GM21717 (cell line): Measurements from ENCODE around the gene SGK1.
"Not testable (repeated sequence)": the region's sequence is repeated elsewhere in the genome, so short reads cannot be mapped to it uniquely, and the experiment has no call there.

Experiments
- ATAC-seq: cut with Tn5 transposase; IDR thresholded peaks from one replicate; pipeline ENCODE4 v1.9.1; 2021; ENCODE audit warnings: mild to moderate bottlenecking, moderate library complexity; ENCODE audit not compliant: unreplicated experiment

Gene SGK1

DNA sequence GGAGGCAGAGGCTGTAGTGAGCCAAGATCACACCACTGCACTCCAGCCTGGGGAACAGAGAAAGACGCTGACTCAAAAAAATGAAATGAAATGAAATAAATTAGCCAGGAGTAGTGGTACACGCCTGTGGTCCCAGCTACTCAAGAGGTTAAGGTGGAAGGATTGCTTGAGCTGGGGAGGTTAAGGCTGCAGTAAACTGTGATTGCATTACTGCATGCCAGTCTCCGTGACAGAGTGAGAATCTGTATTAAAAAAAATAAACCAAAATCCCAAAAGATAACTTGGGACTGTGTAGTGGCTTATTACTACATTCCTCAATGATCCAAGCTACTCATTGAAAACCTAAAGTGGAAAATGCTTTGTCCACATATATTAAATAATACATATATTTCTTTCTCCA, 87.0 kb downstream of the SGK1 start:
- ATAC-seq = no peak

- ATAC-seq = no peak
Observed at GRCh38 chr6:134230087-134230700, 87.7 kb downstream of the SGK1 start.

- ATAC-seq = no peak
Observed at GRCh38 chr6:134229520-134229919, 88.4 kb downstream of the SGK1 start.

DNA sequence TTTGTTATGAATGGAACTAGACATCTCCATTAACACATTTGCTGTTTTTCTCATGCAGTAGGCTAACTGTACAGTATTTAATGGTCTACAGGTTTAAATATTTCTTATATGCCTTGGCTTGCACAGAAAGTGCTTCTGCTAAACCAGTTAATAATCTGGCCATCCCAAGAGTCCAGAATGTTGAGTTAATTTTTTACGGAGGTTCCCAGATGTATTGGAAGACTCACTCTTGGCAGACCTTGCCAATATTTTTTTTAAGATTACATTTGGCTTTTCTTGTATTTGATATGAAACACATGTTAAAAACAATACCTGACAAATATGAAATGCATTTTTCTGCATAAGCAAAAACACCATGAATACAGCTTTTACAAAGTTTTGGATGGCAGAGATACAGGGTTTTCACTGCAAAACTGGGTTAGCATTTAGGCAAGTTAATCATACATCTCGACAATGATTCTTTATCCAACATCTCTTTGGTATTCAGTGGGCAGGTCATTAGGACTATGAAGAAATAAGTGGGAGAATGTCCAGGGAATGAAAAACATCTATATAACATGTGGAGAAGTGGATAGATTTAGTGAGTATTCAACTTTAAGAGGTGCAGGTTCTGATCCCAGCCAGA, 94.0 kb downstream of the SGK1 start:
- no peak for ATAC-seq

GRCh38 chr6:134221250-134221649, 96.7 kb downstream of the SGK1 start:
- ATAC-seq = no peak

DNA sequence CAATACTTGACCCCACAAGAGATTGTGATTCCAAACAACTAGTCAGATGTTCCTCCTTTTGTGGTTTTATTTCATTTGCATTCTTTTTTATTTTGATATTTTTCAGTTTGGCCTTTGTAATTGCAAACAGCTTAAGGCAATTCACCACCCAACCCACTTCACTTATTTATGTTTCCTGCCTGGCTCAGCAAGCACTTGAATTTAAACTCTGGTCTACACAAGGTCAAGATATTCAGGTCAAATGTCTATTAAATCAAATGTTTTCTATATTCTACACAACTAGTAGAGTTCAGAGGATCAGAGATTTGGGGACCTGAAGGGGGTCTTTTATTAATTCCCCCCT, 100.1 kb downstream of the SGK1 start:
- ATAC-seq = no peak

DNA sequence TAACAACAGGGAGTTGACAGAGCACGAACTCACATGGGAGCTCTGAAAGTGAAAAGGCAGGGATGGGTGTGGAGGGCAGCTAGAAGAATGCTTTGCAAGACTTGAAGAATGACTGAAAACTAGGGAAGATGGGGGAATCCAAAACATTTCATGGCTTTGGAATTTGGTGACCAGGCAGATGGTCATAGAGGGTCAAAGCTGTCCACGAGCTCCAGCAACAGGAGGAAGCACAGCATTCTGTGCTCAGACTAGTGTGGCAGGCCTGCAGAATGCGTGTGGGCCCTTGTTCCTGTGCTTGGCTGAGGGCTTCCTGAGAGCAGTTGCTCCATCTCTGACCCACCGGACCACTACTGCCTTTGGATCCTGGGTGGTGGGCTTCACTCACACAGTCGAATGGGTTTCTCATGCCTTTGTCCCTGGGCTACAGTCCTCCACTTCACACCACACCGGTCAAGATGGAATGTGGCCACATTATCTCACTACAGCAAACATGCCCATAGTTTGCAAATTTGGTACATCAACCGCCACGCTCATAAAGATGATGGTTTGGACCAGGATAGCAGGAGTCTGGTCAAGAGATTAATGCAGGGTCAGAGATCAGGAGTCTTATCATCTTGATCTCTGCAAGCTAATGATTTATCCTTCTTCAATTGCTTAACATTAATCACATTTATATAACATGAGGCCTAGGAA, 100.7 kb downstream of the SGK1 start:
- no peak for ATAC-seq

- ATAC-seq = no peak
Observed at GRCh38 chr6:134216301-134217010, 101.5 kb downstream of the SGK1 start.

DNA sequence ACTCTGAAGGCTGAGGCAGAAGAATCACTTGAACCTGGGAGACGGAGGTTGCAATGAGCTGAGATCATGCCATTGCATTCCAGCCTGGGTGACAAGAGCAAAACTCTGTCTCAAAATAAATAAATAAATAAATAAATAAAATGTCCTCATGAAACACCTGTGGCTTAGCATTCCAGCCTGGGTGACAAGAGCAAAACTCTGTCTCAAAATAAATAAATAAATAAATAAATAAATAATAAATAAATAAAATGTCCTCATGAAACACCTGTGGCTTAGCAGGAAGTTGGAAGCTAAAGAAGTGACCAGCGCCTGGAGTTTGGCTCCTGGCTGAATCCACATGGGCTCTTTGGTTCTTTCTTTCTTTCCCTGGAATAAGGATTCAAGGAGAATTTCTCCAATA, 104.5 kb downstream of the SGK1 start:
- not testable (repeated sequence) for ATAC-seq

DNA sequence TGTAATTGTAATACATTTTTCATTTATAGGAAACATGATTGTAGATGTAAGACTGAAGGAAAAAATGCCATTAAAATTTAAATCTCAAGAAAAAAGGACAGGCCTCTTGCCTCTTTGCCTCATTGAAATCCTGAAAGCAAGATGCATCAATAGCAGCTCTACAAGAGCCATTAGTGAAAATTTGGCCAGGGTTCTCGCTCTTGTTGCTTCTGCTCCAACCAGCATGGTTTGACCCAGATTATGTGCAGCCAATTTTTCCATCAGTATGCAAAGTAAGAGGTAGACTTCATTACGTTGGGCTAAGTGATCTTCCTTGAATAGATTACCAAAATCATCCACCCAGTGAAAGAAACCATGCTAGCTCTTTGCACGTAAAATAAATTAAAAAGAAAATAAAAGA, 106.6 kb downstream of the SGK1 start:
- no peak for ATAC-seq

DNA sequence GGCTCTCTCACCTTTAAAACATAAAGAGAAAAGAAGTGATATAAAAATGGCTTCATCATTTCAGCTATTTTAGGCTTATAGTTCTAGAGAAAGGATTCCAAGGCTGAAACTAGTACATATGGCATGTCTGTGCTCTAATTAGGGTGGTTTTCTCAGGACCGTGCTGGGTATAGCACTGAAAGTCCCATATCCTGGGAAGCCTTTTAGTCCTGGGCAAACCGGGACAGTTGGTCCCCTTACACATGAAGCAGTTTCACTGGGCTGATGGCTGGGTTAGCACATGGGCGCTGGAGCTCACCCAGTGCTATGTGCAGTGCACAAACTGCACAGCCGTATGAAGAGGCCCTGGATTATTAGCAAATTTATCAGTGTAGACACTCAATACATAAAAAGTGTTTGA, 110.5 kb downstream of the SGK1 start:
- no peak for ATAC-seq

DNA sequence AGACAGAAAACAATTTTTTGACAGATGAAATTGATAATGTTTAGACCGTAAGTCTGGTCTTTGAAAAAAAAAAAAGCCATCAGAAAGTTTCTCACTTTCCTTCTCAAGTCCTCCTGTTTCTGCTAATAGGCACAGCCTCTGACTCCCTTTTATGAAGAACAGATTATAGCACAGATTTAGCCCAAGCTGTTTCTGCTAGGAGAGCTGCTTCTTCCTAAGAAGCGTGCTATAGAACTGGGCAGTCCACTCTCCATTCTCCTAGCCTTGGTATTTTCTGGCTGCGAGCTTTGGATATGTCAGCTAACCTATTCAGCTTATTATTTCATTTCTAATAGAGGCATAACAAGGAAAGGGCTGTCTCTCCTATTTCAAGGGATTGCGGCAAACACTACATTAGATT, 112.5 kb downstream of the SGK1 start:
- no peak for ATAC-seq

- not testable (repeated sequence) for ATAC-seq
Observed at GRCh38 chr6:134204759-134205158, 113.2 kb downstream of the SGK1 start.

DNA sequence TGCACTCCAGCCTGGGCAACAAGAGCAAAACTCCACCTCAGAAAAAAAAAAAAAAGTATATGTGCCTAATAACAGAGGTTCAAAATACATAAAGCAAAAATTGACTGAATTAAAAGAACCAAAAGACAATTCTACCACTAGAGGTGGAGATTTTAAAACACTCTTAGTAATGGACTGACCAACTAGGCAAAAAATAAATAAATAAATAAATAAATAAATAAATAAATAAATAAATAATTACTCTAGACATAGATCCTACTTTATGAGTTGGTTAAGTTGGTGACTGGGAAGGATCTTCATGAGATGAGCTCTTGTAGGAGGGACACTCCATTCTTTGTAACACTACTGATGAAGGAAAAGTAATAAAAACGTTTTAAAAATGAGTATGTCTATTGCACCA, 113.9 kb downstream of the SGK1 start:
- no peak for ATAC-seq

- no peak for ATAC-seq
Observed at GRCh38 chr6:134201716-134202115, 116.2 kb downstream of the SGK1 start.

DNA sequence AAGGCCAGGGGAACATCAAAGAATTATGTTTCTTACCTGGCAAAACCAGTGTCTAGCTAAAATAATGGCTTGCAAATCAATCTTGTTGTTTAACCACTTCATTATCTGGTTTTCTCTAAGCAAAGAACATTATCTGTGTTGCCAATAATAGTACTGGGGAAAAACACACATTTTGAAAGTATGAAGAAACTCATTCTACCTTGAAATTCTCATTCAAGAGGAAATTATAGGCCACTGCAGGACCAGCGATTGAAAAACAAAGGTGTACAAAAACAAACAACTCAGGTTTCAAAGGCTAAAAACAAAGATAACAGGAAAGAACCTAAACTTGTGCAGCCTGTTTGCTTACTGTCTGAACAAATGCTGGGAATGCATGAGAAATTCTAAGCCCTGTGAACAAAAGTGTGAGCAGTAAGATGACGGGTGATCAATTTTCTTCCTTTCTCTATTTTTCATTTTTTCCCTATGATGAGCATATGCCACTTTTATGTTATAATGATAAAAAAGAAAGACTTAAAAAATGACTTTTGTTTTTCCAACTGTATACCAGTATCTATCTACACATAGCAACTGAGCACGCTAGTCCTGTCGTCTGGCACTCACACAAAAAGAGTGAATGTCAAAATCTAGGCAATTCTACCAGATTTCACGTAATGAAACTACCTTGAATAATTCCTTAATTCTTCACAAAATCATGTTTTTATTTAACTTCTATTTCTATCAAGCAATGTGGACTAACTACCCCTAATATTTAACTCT, 117.9 kb downstream of the SGK1 start:
- no peak for ATAC-seq

DNA sequence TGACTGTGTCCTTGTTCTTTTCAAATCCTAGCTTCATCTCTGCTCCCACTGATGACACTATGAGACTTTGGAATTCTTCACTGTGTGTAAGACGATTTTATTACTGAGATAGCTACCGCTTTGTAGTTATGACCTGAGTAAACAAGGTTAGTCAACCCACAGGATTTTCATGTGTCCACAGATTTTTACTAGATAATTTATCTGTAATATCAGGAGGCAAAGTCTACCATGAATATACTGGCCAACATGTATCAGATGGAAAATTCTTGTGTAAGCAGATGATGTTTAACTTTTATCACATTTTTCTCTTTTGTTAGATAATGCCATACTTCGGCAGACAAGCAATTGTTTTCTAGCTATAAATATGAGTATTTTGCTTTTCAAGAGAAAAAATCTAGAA, 119.8 kb downstream of the SGK1 start:
- no peak for ATAC-seq

- not testable (repeated sequence) for ATAC-seq
Observed at GRCh38 chr6:134197685-134198084, 120.2 kb downstream of the SGK1 start.

DNA sequence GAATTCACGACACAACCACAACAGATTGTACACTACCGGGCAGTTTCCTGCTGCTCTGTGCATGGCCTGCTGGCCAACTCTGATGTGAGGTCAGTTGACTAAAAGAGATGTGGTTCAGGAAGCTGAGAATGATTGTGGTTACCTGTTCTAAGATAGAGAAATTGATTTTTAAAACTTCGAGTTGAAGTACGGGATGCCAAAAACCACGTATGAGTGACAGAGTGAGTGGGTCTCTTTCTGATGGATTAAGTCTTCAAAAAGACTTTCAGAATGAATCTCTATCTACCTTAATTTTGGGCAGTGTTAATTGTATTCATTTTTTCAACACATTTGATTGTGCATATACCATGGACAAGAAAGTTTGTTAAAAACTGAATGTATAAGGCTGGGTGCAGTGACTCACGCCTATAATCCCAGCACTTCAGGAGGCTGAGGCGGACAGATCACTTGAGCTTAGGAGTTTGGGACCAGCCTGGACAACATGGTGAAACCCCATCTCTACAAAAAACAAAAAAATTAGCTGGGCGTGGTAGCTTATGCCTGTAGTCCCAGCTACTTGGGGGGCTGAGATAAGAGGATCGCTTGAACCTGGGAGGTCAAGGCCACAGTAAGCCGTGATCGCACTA, 121.2 kb downstream of the SGK1 start:
- ATAC-seq = no peak

- no peak for ATAC-seq
Observed at GRCh38 chr6:134195985-134196384, 121.9 kb downstream of the SGK1 start.
